A549 treated with AZD9567 at 1 μM for 4 hours (cell line): Measurements from ENCODE around the gene TAS2R9. TPM values are rescaled to one million over a fixed set of nuclear protein-coding genes. Genes with fewer than 3 reads are reported as not detected.

ENCODE experiments used
- total RNA-seq: library from RNA; stranded (reverse); fragments of 200-300 nt; extraction: Qiagen RNA extraction; gene quantifications from 5 replicates; pipeline ENCODE4 v1.2.3, GENCODE V29; 2022; ENCODE audit not compliant: insufficient read depth

TAS2R9 gene
- total RNA-seq: not detected in 5 replicates

GRCh38 chr12:10810068-10810467, at the start of gene TAS2R9:
Gene TAS2R9 (minus strand): TSS chr12:10810168. CDS start chr12:10810075, 93 bp downstream.

GRCh38 chr12:10849425-10849878, 39.5 kb upstream of the TAS2R9 start, which contains the start of gene PRR4:
Gene PRR4 (minus strand): TSS chr12:10849475. CDS start chr12:10849437, 38 bp downstream.

GRCh38 chr12:10826258-10826657, 16.3 kb upstream of the TAS2R9 start, which contains the start of gene TAS2R10:
Gene TAS2R10 (minus strand): TSS chr12:10826358. CDS start chr12:10826269, 89 bp downstream.

GRCh38 chr12:10807186-10807585, 2.8 kb downstream of the TAS2R9 start, which contains the start of gene TAS2R8:
Gene TAS2R8 (minus strand): TSS chr12:10807286. CDS start chr12:10806980, 306 bp downstream.

GRCh38 chr12:10802587-10802986, 7.4 kb downstream of the TAS2R9 start, which contains the start of gene TAS2R7:
Gene TAS2R7 (minus strand): TSS chr12:10802627. CDS start chr12:10802570, 57 bp downstream.

Other genes starting within 250 kb of the TAS2R9 start
- 43.3 to 53.0 TPM (median 48.9 TPM) in 5 replicates for gene MAGOHB, start 196.6 kb downstream of the TAS2R9 start, total RNA-seq
- 0.15 to 0.30 TPM (median 0.21 TPM) in 4 of 5 replicates, not detected in the other for gene STYK1, start 136.1 kb downstream of the TAS2R9 start, total RNA-seq
- gene YBX3, start 86.8 kb downstream of the TAS2R9 start, total RNA-seq: 246 to 298 TPM (median 264 TPM) in 5 replicates
- gene TAS2R7, start 7.5 kb downstream of the TAS2R9 start, total RNA-seq: not detected in 5 replicates
- gene TAS2R8, start 2.9 kb downstream of the TAS2R9 start, total RNA-seq: not detected in 5 replicates
- 0.08 to 0.15 TPM (median 0.08 TPM) in 3 of 5 replicates, not detected in the others for gene TAS2R10, start 16.2 kb upstream of the TAS2R9 start, total RNA-seq
- gene PRR4, start 39.3 kb upstream of the TAS2R9 start, total RNA-seq: 3.1 to 3.6 TPM (median 3.4 TPM) in 4 of 5 replicates, not detected in the other
- gene PRH1, start 74.1 kb upstream of the TAS2R9 start, total RNA-seq: 1.0 to 3.7 TPM (median 3.0 TPM) in 4 of 5 replicates, not detected in the other
- gene TAS2R13, start 99.4 kb upstream of the TAS2R9 start, total RNA-seq: not detected in 5 replicates
- gene PRH2, start 119.1 kb upstream of the TAS2R9 start, total RNA-seq: 0.16 to 0.42 TPM in 2 of 5 replicates, not detected in the others
- gene TAS2R14, start 129.1 kb upstream of the TAS2R9 start, total RNA-seq: 0.41 to 0.83 TPM (median 0.72 TPM) in 4 of 5 replicates, not detected in the other
- not detected in 5 replicates for gene TAS2R50, start 176.7 kb upstream of the TAS2R9 start, total RNA-seq
- 0.07 to 0.16 TPM (median 0.09 TPM) in 3 of 5 replicates, not detected in the others for gene TAS2R20, start 188.1 kb upstream of the TAS2R9 start, total RNA-seq
- 0.12 to 0.16 TPM (median 0.16 TPM) in 3 of 5 replicates, not detected in the others for gene TAS2R19, start 212.5 kb upstream of the TAS2R9 start, total RNA-seq
- gene TAS2R31, start 221.2 kb upstream of the TAS2R9 start, total RNA-seq: 0.13 to 0.27 TPM (median 0.22 TPM) in 4 of 5 replicates, not detected in the other